ENCODE measurements around the gene SLC4A4.

DNA sequence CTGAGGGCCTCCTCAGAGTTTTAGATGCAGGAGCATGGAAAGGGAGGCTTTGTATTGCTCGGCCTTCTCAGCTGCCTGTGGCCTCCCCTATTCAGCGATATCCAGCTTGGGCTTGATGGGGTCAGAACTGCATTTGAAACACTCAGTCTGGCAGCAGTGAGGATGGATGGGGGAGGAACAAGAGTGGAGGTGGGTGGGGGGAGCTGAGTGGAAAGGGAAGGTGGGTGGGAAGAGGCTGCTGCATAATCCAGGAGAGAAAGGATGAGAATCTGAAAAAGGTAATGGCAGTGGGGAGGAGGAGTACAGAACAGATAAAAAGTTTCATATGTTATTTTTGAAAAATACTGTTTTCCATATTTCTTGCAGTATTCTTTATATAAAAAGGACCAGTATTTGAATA is 202.7 kb downstream of the SLC4A4 start:
- TF ChIP-seq POLR2A (IDR thresholded peaks at IDR 0.05; ENCODE audit: low read length) (no peak), GATA1 (IDR thresholded peaks at IDR 0.05; ENCODE audit: low read depth, low read length) (no peak)

Data from erythroblast (primary cell).